Measurements from ENCODE around the gene ENC1. TPM values are rescaled to one million over a fixed set of nuclear protein-coding genes. Genes with fewer than 3 reads are reported as not detected.

The ENC1 gene
- total RNA-seq, 2 donors from 2014 or later, result 34.0 to 116 TPM

- no peak overlapping the region for H3K4me3 ChIP-seq
- DNase-seq (no peak), ATAC-seq (no peak)
- 86 to 92% methylated on average over 12 of the region's 12 CpGs for WGBS, 2 donors
- no peaks in the 10 kb centered on the region for H3K9me3 ChIP-seq
- H3K27ac ChIP-seq, result no peak overlapping the region
- no peaks in the 10 kb centered on the region for H3K36me3 ChIP-seq (replicated peaks in 1 of 2; ENCODE audit: insufficient read depth in 1 of 2, low read depth in 2 of 2)
- intact Hi-C loops (cut with DNase I), result no loop called here
- H3K4me1 ChIP-seq, result peaks cover 49% of the 10 kb centered on the region
- H3K27me3 ChIP-seq, result no peaks in the 10 kb centered on the region
- TF ChIP-seq CTCF (IDR thresholded peaks at IDR 0.05) (no peak), POLR2A (IDR thresholded peaks at IDR 0.05) (no peak)
Observed at GRCh38 chr5:74636149-74636548, 4.4 kb downstream of the ENC1 start.

- 93 to 98% methylated on average over 12 to 16 of the region's 16 CpGs for WGBS, 2 donors
- Histone ChIP-seq H3K9me3 (no peaks in the 10 kb centered on the region), H3K4me3 (no peak overlapping the region), H3K27ac (no peak overlapping the region), H3K27me3 (no peaks in the 10 kb centered on the region), H3K4me1 (peaks cover 55% of the 10 kb centered on the region), H3K36me3 (replicated peaks in 1 of 2; ENCODE audit: insufficient read depth in 1 of 2, low read depth in 2 of 2) (no peaks in the 10 kb centered on the region)
- ATAC-seq (no peak), DNase-seq (no peak)
- intact Hi-C loops (cut with DNase I), result no loop called here
- no peak for TF ChIP-seq CTCF (IDR thresholded peaks at IDR 0.05)
- peak in 1 of 3 donors; percentile 10 for TF ChIP-seq POLR2A (IDR thresholded peaks at IDR 0.05)
Observed at GRCh38 chr5:74634611-74635286, 5.8 kb downstream of the ENC1 start.

DNA sequence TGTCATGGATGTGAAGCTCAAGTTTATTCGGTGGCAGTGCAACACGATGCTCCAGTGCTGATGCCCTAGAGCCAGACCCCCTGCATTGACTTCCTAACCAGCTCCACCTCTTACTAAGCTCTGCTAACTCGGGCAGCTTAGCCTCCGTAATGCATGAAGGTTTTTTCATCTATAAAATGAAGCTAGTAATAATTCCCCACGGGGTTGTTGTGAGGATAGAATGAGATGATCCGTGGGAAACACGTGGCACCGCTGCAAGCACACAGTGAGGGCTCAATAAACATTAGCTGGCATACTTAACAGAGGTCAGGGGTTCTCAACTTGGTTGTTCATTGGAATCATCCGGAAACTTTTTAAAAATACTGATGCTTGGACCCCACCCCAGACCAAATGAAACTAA is 6.8 kb downstream of the ENC1 start:
- WGBS, 2 donors, result 76 to 84% methylated on average over 9 of the region's 9 CpGs
- peaks cover 49% of the 10 kb centered on the region for H3K4me1 ChIP-seq
- intact Hi-C loops (cut with DNase I), result no loop called here

DNA sequence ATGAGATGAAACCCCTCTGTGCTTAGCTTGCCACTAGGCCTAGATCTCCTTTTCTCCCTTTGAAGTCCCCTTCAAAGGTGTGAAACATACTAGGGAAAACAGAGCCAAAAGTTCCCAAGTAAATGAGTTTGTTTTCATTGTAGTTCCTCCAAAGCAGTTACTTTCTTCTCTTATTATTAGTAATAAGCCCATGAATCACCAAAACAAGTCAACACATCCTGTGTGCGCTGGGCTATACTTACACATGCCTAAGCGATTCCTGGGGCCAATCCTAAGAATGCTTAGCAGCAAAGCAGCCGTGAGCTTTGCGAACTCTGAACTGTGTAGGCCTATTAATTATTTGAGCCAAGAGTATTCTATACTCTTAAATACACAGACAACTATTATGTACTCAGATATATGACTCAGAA is 7.6 kb downstream of the ENC1 start:
- intact Hi-C loops (cut with DNase I), result no loop called here
- H3K4me1 ChIP-seq, result peaks cover 45% of the 10 kb centered on the region
- no peaks in the 10 kb centered on the region for H3K9me3 ChIP-seq
- peak overlapping the region in 3 of 4 donors; percentile 29 to 63 (median 33) for H3K27ac ChIP-seq
- 88 to 94% methylated on average over 4 of the region's 4 CpGs for WGBS, 2 donors
- DNase-seq (no peak), ATAC-seq (no peak)
- no peak overlapping the region for H3K4me3 ChIP-seq
- H3K36me3 ChIP-seq (replicated peaks in 1 of 2; ENCODE audit: insufficient read depth in 1 of 2, low read depth in 2 of 2), result no peaks in the 10 kb centered on the region
- no peaks in the 10 kb centered on the region for H3K27me3 ChIP-seq
- TF ChIP-seq CTCF (IDR thresholded peaks at IDR 0.05) (no peak), POLR2A (IDR thresholded peaks at IDR 0.05) (no peak)

More for the DNA sequence above, 6.8 kb downstream of the ENC1 start:
- Histone ChIP-seq H3K36me3 (replicated peaks in 1 of 2; ENCODE audit: insufficient read depth in 1 of 2, low read depth in 2 of 2) (no peaks in the 10 kb centered on the region), H3K27me3 (no peaks in the 10 kb centered on the region), H3K4me3 (no peak overlapping the region), H3K9me3 (no peaks in the 10 kb centered on the region), H3K27ac (no peak overlapping the region)
- no peak for TF ChIP-seq POLR2A (IDR thresholded peaks at IDR 0.05)
- TF ChIP-seq CTCF (IDR thresholded peaks at IDR 0.05), result no peak
- DNase-seq (no peak), ATAC-seq (no peak)

All from body of pancreas (tissue), 4 donors.